CD4-positive, alpha-beta T cell treated with Interleukin-15 for 4 hours (primary cell): ENCODE results near the gene SETBP1.

ENCODE experiments used
- DNase-seq: peaks from one replicate; pipeline ENCODE4 v3.0.0-alpha.2; 2020; ENCODE audit warnings: low spot score

Gene SETBP1

GRCh38 chr18:44842588-44843412 lies 162.1 kb downstream of the SETBP1 start:
- DNase-seq = no peak

GRCh38 chr18:44844486-44844885 lies 163.8 kb downstream of the SETBP1 start:
- DNase-seq = no peak

GRCh38 chr18:44846450-44846849 lies 165.8 kb downstream of the SETBP1 start:
- DNase-seq = no peak

- DNase-seq = no peak
Observed at GRCh38 chr18:44848644-44849335, 168.1 kb downstream of the SETBP1 start.

GRCh38 chr18:44849361-44849760 lies 168.7 kb downstream of the SETBP1 start:
- DNase-seq = no peak

- no peak for DNase-seq
Observed at GRCh38 chr18:44850001-44850400, 169.3 kb downstream of the SETBP1 start.

GRCh38 chr18:44851856-44852621 lies 171.4 kb downstream of the SETBP1 start:
- DNase-seq = no peak

GRCh38 chr18:44852818-44853217 lies 172.1 kb downstream of the SETBP1 start:
- no peak for DNase-seq

GRCh38 chr18:44853430-44853829 lies 172.7 kb downstream of the SETBP1 start:
- DNase-seq = no peak

- no peak for DNase-seq
Observed at GRCh38 chr18:44855681-44856080, 175.0 kb downstream of the SETBP1 start.

- no peak for DNase-seq
Observed at GRCh38 chr18:44856157-44856556, 175.5 kb downstream of the SETBP1 start.

GRCh38 chr18:44857081-44857480 lies 176.4 kb downstream of the SETBP1 start:
- no peak for DNase-seq

- DNase-seq = no peak
Observed at GRCh38 chr18:44857744-44858491, 177.2 kb downstream of the SETBP1 start.

GRCh38 chr18:44859263-44859662 lies 178.6 kb downstream of the SETBP1 start:
- no peak for DNase-seq

- DNase-seq = no peak
Observed at GRCh38 chr18:44859751-44860439, 179.2 kb downstream of the SETBP1 start.

GRCh38 chr18:44862112-44862511 lies 181.4 kb downstream of the SETBP1 start:
- no peak for DNase-seq

- DNase-seq = no peak
Observed at GRCh38 chr18:44866103-44866502, 185.4 kb downstream of the SETBP1 start.

GRCh38 chr18:44869533-44869932 lies 188.8 kb downstream of the SETBP1 start:
- no peak for DNase-seq

- no peak for DNase-seq
Observed at GRCh38 chr18:44870631-44871502, 190.2 kb downstream of the SETBP1 start.

- no peak for DNase-seq
Observed at GRCh38 chr18:44871771-44872170, 191.1 kb downstream of the SETBP1 start.
